Measurements from ENCODE around the gene HES2.

Gene HES2

DNA sequence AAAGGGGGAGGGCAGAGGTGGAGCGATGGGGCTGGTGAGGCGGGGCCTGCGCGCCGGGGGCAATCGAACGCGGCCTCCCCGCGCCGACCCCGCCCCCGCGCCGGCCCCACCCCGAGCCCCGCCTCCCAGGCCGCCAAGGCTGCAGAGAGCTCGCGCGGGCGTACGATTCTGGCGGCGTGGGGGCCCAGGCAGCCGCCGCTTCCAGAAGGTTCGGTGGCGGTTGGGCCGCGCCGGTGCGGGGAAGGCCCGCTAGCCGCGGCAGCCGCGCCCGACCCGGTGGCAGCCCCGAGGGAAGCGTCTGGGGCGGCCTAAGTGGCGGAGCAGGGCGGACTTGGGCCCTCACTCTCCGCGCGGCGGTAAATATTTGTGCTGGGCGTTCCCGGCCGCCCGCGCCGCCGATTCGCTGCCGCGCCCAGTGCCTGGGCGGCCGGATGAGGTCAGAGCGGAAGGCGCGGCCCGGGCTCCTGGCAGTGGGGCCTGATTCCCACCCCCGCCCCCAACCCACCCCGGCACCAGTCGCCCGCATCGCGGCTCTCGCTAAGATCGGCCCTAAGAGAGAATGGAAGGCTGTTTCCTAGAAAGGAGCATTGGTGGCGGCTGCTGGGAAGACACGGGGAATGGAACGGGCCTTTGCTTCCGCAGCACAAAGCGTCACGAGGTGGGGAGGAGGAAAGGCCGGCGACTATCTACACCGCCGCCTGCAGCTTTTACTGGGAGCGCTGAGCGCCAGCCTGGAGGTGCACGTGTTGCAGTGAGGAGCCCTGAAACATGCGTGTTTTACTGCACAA is 26.1 kb downstream of the HES2 start, which contains the start of gene ACOT7:
TSS of gene ACOT7 (minus strand) at position 368 of the 788 bp plus-strand sequence. CDS start 368 bp downstream, outside the sequence.
- Histone ChIP-seq H3K4me3 (ENCODE audit: low read depth, low read length) (peak within 1 kb of the TSS; percentile 57), H3K4me1 (peaks cover 2% of the 10 kb centered on the region), H3K9me3 (ENCODE audit: control insufficient read depth, low read length) (no peaks in the 10 kb centered on the region)

DNA sequence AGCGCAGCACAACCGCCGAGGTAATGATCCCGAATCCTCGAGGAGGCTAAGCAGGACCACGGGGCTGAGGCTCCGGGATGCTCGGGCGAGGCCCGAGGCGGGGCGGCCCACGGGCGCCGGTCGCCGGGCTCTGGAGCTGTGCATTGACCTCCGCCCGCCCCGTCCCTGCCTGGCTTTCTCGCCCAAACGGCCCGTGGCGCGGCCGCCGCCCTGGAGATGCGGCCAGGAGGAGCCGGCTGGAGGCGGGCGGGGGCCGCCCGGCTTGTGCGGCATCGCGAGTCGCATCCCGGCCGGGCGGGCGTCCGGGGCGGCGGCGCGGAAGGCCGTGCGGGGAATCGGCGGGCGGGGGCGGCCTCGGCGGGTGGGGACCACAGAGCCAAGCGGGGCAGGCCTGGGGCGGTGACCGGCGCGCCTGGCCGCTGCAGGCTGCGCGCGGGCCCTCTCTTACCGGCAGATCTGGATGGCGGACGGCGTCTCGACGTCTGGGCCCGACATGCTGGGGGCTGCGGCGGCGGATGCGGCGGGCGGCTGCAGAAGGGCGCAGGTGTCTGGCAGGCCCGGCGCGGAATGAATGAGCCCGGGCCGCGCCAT is 26.8 kb downstream of the HES2 start:
- no peak overlapping the region for H3K27ac ChIP-seq
- H3K36me3 ChIP-seq (ENCODE audit: control insufficient read depth, insufficient read depth, low read length), result no peaks in the 10 kb centered on the region
- TF ChIP-seq, protein P1, sequence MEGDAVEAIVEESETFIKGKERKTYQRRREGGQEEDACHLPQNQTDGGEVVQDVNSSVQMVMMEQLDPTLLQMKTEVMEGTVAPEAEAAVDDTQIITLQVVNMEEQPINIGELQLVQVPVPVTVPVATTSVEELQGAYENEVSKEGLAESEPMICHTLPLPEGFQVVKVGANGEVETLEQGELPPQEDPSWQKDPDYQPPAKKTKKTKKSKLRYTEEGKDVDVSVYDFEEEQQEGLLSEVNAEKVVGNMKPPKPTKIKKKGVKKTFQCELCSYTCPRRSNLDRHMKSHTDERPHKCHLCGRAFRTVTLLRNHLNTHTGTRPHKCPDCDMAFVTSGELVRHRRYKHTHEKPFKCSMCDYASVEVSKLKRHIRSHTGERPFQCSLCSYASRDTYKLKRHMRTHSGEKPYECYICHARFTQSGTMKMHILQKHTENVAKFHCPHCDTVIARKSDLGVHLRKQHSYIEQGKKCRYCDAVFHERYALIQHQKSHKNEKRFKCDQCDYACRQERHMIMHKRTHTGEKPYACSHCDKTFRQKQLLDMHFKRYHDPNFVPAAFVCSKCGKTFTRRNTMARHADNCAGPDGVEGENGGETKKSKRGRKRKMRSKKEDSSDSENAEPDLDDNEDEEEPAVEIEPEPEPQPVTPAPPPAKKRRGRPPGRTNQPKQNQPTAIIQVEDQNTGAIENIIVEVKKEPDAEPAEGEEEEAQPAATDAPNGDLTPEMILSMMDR (IDR thresholded peaks at IDR 0.05), result no peak
- no peak overlapping the region for H3K9ac ChIP-seq
- no peaks in the 10 kb centered on the region for H3K27me3 ChIP-seq (ENCODE audit: control insufficient read depth, insufficient read depth, low read length)
- H3K79me2 ChIP-seq, result no peaks in the 10 kb centered on the region
- peak overlapping the region; percentile 72 for H3K4me2 ChIP-seq (ENCODE audit: low read length)
- peak overlapping the region; percentile 16 for H3K4me3 ChIP-seq (ENCODE audit: low read depth, low read length)
- peaks cover 2% of the 10 kb centered on the region for H3K4me1 ChIP-seq
- H3K9me3 ChIP-seq (ENCODE audit: control insufficient read depth, low read length), result no peaks in the 10 kb centered on the region
- H2AFZ ChIP-seq, result peak overlapping the region; percentile 62

More for the DNA sequence above, 26.1 kb downstream of the HES2 start, which contains the start of gene ACOT7:
- Histone ChIP-seq H3K27me3 (ENCODE audit: control insufficient read depth, insufficient read depth, low read length) (no peaks in the 10 kb centered on the region), H3K27ac (peak within 1 kb of the TSS; percentile 90), H3K9ac (no peak within 1 kb of the TSS), H3K36me3 (ENCODE audit: control insufficient read depth, insufficient read depth, low read length) (no peaks in the 10 kb centered on the region), H2AFZ (peak within 1 kb of the TSS; percentile 83), H3K4me2 (ENCODE audit: low read length) (peak within 1 kb of the TSS; percentile 72), H3K79me2 (no peaks in the 10 kb centered on the region)
- TF ChIP-seq, protein P1 (IDR thresholded peaks at IDR 0.05), result no peak

DNA sequence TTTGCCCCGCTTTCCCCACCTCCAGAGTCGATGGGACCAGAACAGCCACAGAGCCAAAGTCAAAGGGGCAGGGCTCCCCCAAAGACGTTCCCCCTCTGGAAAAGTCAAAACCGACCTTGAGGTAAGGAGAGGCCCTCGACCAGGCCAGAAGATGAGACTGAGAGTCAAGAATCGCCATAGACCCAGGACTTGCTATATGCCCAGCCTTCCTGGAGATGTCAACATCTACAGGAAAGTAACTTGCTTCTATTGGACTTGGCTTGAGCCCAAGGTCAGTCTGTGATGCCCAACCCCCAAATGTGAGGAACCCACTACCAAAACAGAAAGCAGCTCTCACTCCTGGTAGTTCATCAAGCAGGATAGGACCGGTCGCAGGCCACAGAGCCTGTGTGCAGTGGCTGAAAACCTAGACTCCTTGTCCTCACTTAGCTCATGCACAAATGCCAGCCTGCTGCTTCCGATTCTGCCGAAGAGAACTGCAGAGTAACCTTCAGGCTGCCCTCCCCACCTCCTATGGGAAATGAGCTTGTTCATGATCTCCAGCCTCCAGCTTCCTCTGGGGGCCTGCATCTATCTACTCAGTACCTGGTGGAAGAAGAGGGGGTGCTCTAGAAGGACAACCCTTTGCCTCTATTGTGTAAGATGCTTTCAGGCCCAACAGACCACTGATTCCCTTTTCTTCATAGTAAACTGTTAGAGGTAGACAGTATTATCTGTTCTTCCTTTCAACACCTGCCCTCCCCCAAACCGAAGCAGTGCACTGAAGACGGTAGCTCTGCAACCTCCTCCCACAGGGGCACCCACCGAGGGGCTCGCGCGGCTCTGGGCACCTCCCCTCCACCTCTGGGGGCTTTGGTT is 27.5 kb downstream of the HES2 start:
- no peak overlapping the region for H3K9ac ChIP-seq
- H3K4me3 ChIP-seq (ENCODE audit: low read depth, low read length), result no peak overlapping the region
- H3K4me1 ChIP-seq, result peaks cover 2% of the 10 kb centered on the region
- no peaks in the 10 kb centered on the region for H3K79me2 ChIP-seq
- H3K36me3 ChIP-seq (ENCODE audit: control insufficient read depth, insufficient read depth, low read length), result no peaks in the 10 kb centered on the region
- no peaks in the 10 kb centered on the region for H3K9me3 ChIP-seq (ENCODE audit: control insufficient read depth, low read length)
- H2AFZ ChIP-seq, result peak overlapping the region; percentile 56
- no peaks in the 10 kb centered on the region for H3K27me3 ChIP-seq (ENCODE audit: control insufficient read depth, insufficient read depth, low read length)
- no peak overlapping the region for H3K27ac ChIP-seq
- TF ChIP-seq, protein P1 (IDR thresholded peaks at IDR 0.05), result no peak
- H3K4me2 ChIP-seq (ENCODE audit: low read length), result peak overlapping the region; percentile 47

DNA sequence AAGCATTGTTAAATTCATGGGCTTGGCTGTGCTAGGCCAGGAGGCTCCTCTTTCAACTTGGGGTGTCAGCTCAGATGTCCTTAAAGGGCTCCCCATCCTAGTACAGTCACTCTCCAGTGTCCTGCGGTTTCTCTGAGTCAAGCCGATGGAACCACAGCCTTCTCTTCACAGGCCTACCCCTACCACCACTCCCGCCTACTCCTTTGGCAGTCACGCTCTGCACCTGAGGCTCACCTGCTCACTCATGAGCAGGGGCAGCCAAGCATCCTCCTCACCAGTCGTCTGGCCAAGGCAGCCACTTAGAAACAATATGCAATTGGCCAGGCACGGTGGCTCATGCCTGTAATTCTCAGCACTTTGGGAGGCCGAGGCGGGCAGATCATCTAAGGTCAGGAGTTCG is 29.7 kb downstream of the HES2 start:
- Histone ChIP-seq H3K4me2 (ENCODE audit: low read length) (no peak overlapping the region), H3K79me2 (no peaks in the 10 kb centered on the region), H3K4me3 (ENCODE audit: low read depth, low read length) (no peak overlapping the region), H3K9ac (no peak overlapping the region), H3K27ac (no peak overlapping the region), H3K4me1 (peaks cover 2% of the 10 kb centered on the region), H3K36me3 (ENCODE audit: control insufficient read depth, insufficient read depth, low read length) (no peaks in the 10 kb centered on the region), H3K27me3 (ENCODE audit: control insufficient read depth, insufficient read depth, low read length) (no peaks in the 10 kb centered on the region), H2AFZ (no peak overlapping the region), H3K9me3 (ENCODE audit: control insufficient read depth, low read length) (no peaks in the 10 kb centered on the region)
- TF ChIP-seq, protein P1 (IDR thresholded peaks at IDR 0.05), result no peak
